Activated naive CD4-positive, alpha-beta T cell treated with anti-CD3 and anti-CD28 coated beads, Interleukin-2, amount 50 U/mL, for 72 hours (primary cell): Measurements from ENCODE around the gene HBA1. TPM values are rescaled to one million over a fixed set of nuclear protein-coding genes. Genes with fewer than 3 reads are reported as not detected.
A peak's percentile ranks its signal among the peaks of the same experiment; 100 is the strongest.
"Not testable (repeated sequence)": the region's sequence is repeated elsewhere in the genome, so short reads cannot be mapped to it uniquely, and the experiment has no call there.

ENCODE experiments used
- ATAC-seq, 2 donors: fragments of 150-1000 bp; cut with Tn5 transposase; 2 replicates each; pipeline ENCODE4 v1.10.0; 2021; ENCODE audit warnings: mild to moderate bottlenecking in 2 of 2, moderate library complexity in 2 of 2
- DNase-seq, 2 donors: peaks; one replicate each; pipeline ENCODE4 v3.0.0; 2021 to 2022; ENCODE audit warnings: low spot score in 2 of 2
- H3K27ac Mint-ChIP-seq, 2 donors: one replicate each; pipeline ENCODE4 v1.8.0; 2022; ENCODE audit warnings: mild to moderate bottlenecking in 2 of 2, mixed read lengths in 2 of 2
- H3K36me3 Mint-ChIP-seq, 2 donors: one replicate each; pipeline ENCODE4 v1.8.0; 2022; ENCODE audit warnings: mixed read lengths in 2 of 2
- H3K9me3 Mint-ChIP-seq, 2 donors: one replicate each; pipeline ENCODE4 v1.8.0; 2022; ENCODE audit warnings: mixed read lengths in 2 of 2
- total RNA-seq, 2 donors: library from RNA; stranded (reverse); gene quantifications; one replicate each; pipeline ENCODE4 v1.2.3, GENCODE V29; 2022

HBA1 gene
- total RNA-seq, 2 donors from 2014 or later: not detected

GRCh38 chr16:168424-168823, 8.1 kb upstream of the HBA1 start:
- ATAC-seq: no peak
- H3K36me3 Mint-ChIP-seq: no peaks in the 10 kb centered on the region
- no peak overlapping the region for H3K27ac Mint-ChIP-seq
- DNase-seq: no peak
- H3K9me3 Mint-ChIP-seq: no peaks in the 10 kb centered on the region

GRCh38 chr16:169014-169413, 7.5 kb upstream of the HBA1 start:
- Mint-ChIP-seq H3K36me3 (no peaks in the 10 kb centered on the region), H3K27ac (no peak overlapping the region), H3K9me3 (no peaks in the 10 kb centered on the region)
- ATAC-seq (no peak), DNase-seq (no peak)

GRCh38 chr16:170088-170507, 6.4 kb upstream of the HBA1 start:
- not testable (repeated sequence) for H3K27ac Mint-ChIP-seq, H3K36me3 Mint-ChIP-seq, H3K9me3 Mint-ChIP-seq, DNase-seq, ATAC-seq

- Mint-ChIP-seq H3K36me3 (no peaks in the 10 kb centered on the region), H3K9me3 (no peaks in the 10 kb centered on the region), H3K27ac (no peak overlapping the region)
- ATAC-seq (no peak), DNase-seq (no peak)
These were observed 5.7 kb upstream of the HBA1 start for GRCh38 chr16:170788-171187.

GRCh38 chr16:172374-172941, 4.0 kb upstream of the HBA1 start, which contains the start of gene HBA2:
Gene HBA2, plus strand, starts transcription at chr16:172876. Its CDS starts 37 bp downstream, at chr16:172913.
- not testable (repeated sequence) for H3K9me3 Mint-ChIP-seq, H3K36me3 Mint-ChIP-seq, DNase-seq, H3K27ac Mint-ChIP-seq
- ATAC-seq: peak in 1 of 2 donors; percentile 60

- H3K36me3 Mint-ChIP-seq, H3K9me3 Mint-ChIP-seq, ATAC-seq, H3K27ac Mint-ChIP-seq, DNase-seq: not testable (repeated sequence)
These were observed 3.1 kb upstream of the HBA1 start for GRCh38 chr16:173211-173854.

GRCh38 chr16:173928-174769, 2.3 kb upstream of the HBA1 start:
- DNase-seq, H3K36me3 Mint-ChIP-seq, H3K27ac Mint-ChIP-seq, H3K9me3 Mint-ChIP-seq, ATAC-seq: not testable (repeated sequence)

GRCh38 chr16:175011-175949, 1.2 kb upstream of the HBA1 start:
- DNase-seq: no peak
- no peaks in the 10 kb centered on the region for H3K36me3 Mint-ChIP-seq
- no peaks in the 10 kb centered on the region for H3K9me3 Mint-ChIP-seq
- H3K27ac Mint-ChIP-seq: no peak overlapping the region
- no peak for ATAC-seq

- H3K36me3 Mint-ChIP-seq, DNase-seq, H3K27ac Mint-ChIP-seq, H3K9me3 Mint-ChIP-seq: not testable (repeated sequence)
- peak in 1 of 2 donors; percentile 2 for ATAC-seq
These were observed 474 bp upstream of the HBA1 start for GRCh38 chr16:176006-176405.

- ATAC-seq: no peak
- H3K27ac Mint-ChIP-seq: no peak overlapping the region
- H3K36me3 Mint-ChIP-seq: no peaks in the 10 kb centered on the region
- no peaks in the 10 kb centered on the region for H3K9me3 Mint-ChIP-seq
- DNase-seq: no peak
These were observed 928 bp downstream of the HBA1 start for GRCh38 chr16:177394-177822.

GRCh38 chr16:177981-178667, 1.6 kb downstream of the HBA1 start:
- H3K27ac Mint-ChIP-seq: no peak overlapping the region
- ATAC-seq (no peak), DNase-seq (no peak)
- no peaks in the 10 kb centered on the region for H3K9me3 Mint-ChIP-seq
- no peaks in the 10 kb centered on the region for H3K36me3 Mint-ChIP-seq

GRCh38 chr16:178668-179015, 2.2 kb downstream of the HBA1 start:
- no peak for ATAC-seq
- Mint-ChIP-seq H3K36me3 (no peaks in the 10 kb centered on the region), H3K27ac (no peak overlapping the region), H3K9me3 (no peaks in the 10 kb centered on the region)
- DNase-seq: no peak

- Mint-ChIP-seq H3K9me3 (no peaks in the 10 kb centered on the region), H3K36me3 (no peaks in the 10 kb centered on the region), H3K27ac (no peak overlapping the region)
- ATAC-seq (no peak), DNase-seq (no peak)
These were observed 3.0 kb downstream of the HBA1 start for GRCh38 chr16:179211-180092.

GRCh38 chr16:180101-180675, 3.7 kb downstream of the HBA1 start, which contains the start of gene HBQ1:
Gene HBQ1, plus strand, starts transcription at chr16:180459. Its CDS starts 28 bp downstream, at chr16:180487.
- peak in 1 of 2 donors; percentile 29 for ATAC-seq
- no peaks in the 10 kb centered on the region for H3K36me3 Mint-ChIP-seq
- peak in 1 of 2 donors; percentile 73 for DNase-seq
- H3K9me3 Mint-ChIP-seq: no peaks in the 10 kb centered on the region
- no peak within 1 kb of the TSS for H3K27ac Mint-ChIP-seq
